ENCODE results near the gene FAAP20.

DNA sequence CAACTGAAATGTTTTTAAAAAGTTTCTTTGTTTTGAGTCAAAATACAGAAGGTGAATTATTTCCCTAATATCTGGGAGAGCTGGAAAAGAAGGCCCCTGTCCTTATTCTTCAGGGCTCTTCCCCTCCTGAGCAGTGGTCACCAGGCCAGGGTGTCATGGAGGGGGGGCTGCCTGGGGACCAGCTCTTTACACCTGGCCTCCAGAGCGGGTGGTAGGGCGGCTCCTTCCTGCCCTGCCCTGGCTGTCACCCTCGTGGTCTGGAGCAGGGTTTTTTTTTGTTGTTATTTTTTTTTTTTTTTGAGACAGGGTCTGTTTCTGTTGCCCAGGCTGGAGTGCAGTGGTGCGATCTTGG is 40.2 kb upstream of the FAAP20 start:
- TF ChIP-seq POLR2AphosphoS5 (IDR thresholded peaks at IDR 0.05; ENCODE audit: low read depth, low read length), result no peak
- TF ChIP-seq TAF1 (IDR thresholded peaks at IDR 0.05; ENCODE audit: low read depth, low read length), result no peak
- no peak for TF ChIP-seq POLR2A (IDR thresholded peaks at IDR 0.05; ENCODE audit: low read depth, low read length)

Data from GM12891 (cell line).